Astrocyte (in vitro differentiated cells and primary cell): ENCODE measurements around the gene NET1. TPM values are rescaled to one million over a fixed set of nuclear protein-coding genes. Genes with fewer than 3 reads are reported as not detected.

ENCODE experiments used
- DNase-seq: peaks from one replicate; pipeline ENCODE4 v3.0.0-alpha.2; 2010; ENCODE audit warnings: low read depth
- FAIRE-seq: peaks from 2 replicates; lab custom pipeline; 2011; peaks lifted over from hg19 to GRCh38; lab: Jason Lieb, UNC
- H2AFZ ChIP-seq: 2 replicates; pipeline ENCODE4 v1.6.0; 2012; ENCODE audit warnings: low read depth, low read length, inconsistent platforms
- H3K27ac ChIP-seq: 2 replicates; pipeline ENCODE4 v1.5.1; 2011; ENCODE audit warnings: low read depth, low read length, inconsistent platforms
- H3K27me3 ChIP-seq: 2 replicates; pipeline ENCODE4 v1.6.0; 2011; ENCODE audit warnings: low read length, inconsistent platforms; ENCODE audit not compliant: insufficient read depth
- H3K36me3 ChIP-seq: 2 replicates; pipeline ENCODE4 v1.5.1; 2011; ENCODE audit warnings: low read length, inconsistent platforms; ENCODE audit not compliant: insufficient read depth
- H3K4me1 ChIP-seq: 2 replicates; pipeline ENCODE4 v1.5.1; 2011; ENCODE audit warnings: low read length, inconsistent platforms; ENCODE audit not compliant: insufficient read depth
- H3K4me2 ChIP-seq: 2 replicates; pipeline ENCODE4 v1.6.0; 2012; ENCODE audit warnings: low read length, inconsistent platforms
- H3K4me3 ChIP-seq: 2 replicates; pipeline ENCODE4 v1.5.1; 2011; ENCODE audit warnings: low read depth, mild to moderate bottlenecking, low read length, inconsistent platforms; ENCODE audit not compliant: insufficient read depth
- H3K79me2 ChIP-seq: 2 replicates; pipeline ENCODE4 v1.6.0; 2012; ENCODE audit warnings: mild to moderate bottlenecking, low read length, inconsistent platforms; ENCODE audit not compliant: insufficient read depth
- H3K9ac ChIP-seq: 2 replicates; pipeline ENCODE4 v1.6.0; 2012; ENCODE audit warnings: mild to moderate bottlenecking, low read length, inconsistent platforms
- H3K9me3 ChIP-seq: 2 replicates; pipeline ENCODE4 v1.5.1; 2012; ENCODE audit warnings: low read depth, mild to moderate bottlenecking, low read length, inconsistent platforms; ENCODE audit not compliant: insufficient read depth
- H4K20me1 ChIP-seq: 2 replicates; pipeline ENCODE4 v1.6.0; 2012; ENCODE audit warnings: low read length, inconsistent platforms; ENCODE audit not compliant: insufficient read depth
- H3K27ac Mint-ChIP-seq: one replicate; pipeline ENCODE4 v1.8.0; 2021; ENCODE audit warnings: mild to moderate bottlenecking, mixed read lengths; ENCODE audit not compliant: unreplicated experiment
- H3K27me3 Mint-ChIP-seq: one replicate; pipeline ENCODE4 v1.8.0; 2021; ENCODE audit warnings: low read depth, mixed read lengths; ENCODE audit not compliant: unreplicated experiment
- H3K36me3 Mint-ChIP-seq: one replicate; pipeline ENCODE4 v1.8.0; 2021; ENCODE audit warnings: low read depth, mixed read lengths; ENCODE audit not compliant: unreplicated experiment
- H3K4me1 Mint-ChIP-seq: one replicate; pipeline ENCODE4 v1.8.0; 2021; ENCODE audit warnings: low read depth, mixed read lengths; ENCODE audit not compliant: unreplicated experiment
- H3K4me3 Mint-ChIP-seq: one replicate; pipeline ENCODE4 v1.8.0; 2021; ENCODE audit warnings: mild to moderate bottlenecking, moderate library complexity, mixed read lengths; ENCODE audit not compliant: unreplicated experiment
- H3K9me3 Mint-ChIP-seq: one replicate; pipeline ENCODE4 v1.8.0; 2021; ENCODE audit warnings: mild to moderate bottlenecking, mixed read lengths; ENCODE audit not compliant: unreplicated experiment
- CTCF ChIP-seq: IDR thresholded peaks from 2 replicates; pipeline ENCODE4 v1.5.1; 2011; ENCODE audit warnings: low read depth, mild to moderate bottlenecking, inconsistent platforms, low read length, moderate library complexity; ENCODE audit not compliant: insufficient read depth
- EZH2 ChIP-seq: IDR thresholded peaks from 2 replicates; pipeline ENCODE4 v1.6.1; 2012; ENCODE audit warnings: mild to moderate bottlenecking, low read length, inconsistent platforms; ENCODE audit not compliant: insufficient read depth
- total RNA-seq: library from RNA; stranded (reverse); gene quantifications from 2 replicates; pipeline ENCODE4 v1.2.1, GENCODE V29; 2021

The NET1 gene
- total RNA-seq, 1 donor from 2014 or later = 43.5 TPM

- DNase-seq (peak; percentile 79), FAIRE-seq (peak; percentile 58)
- no peaks in the 10 kb centered on the region for H3K36me3 Mint-ChIP-seq
- peak overlapping the region; percentile 87 for H3K27ac ChIP-seq
- H2AFZ ChIP-seq = peak overlapping the region; percentile 2
- H3K36me3 ChIP-seq = no peaks in the 10 kb centered on the region
- no peaks in the 10 kb centered on the region for H4K20me1 ChIP-seq
- H3K9ac ChIP-seq = peak overlapping the region; percentile 79
- peaks cover 11% of the 10 kb centered on the region for H3K4me1 ChIP-seq
- peaks cover 15% of the 10 kb centered on the region for H3K79me2 ChIP-seq
- H3K4me1 Mint-ChIP-seq = peaks cover 22% of the 10 kb centered on the region
- H3K9me3 ChIP-seq = no peaks in the 10 kb centered on the region
- H3K4me2 ChIP-seq = peak overlapping the region; percentile 65
- no peak overlapping the region for H3K4me3 Mint-ChIP-seq
- TF ChIP-seq EZH2 (no peak), CTCF (peak; percentile 73)
- H3K4me3 ChIP-seq = no peak overlapping the region
- H3K27me3 ChIP-seq = no peaks in the 10 kb centered on the region
- H3K27me3 Mint-ChIP-seq = no peaks in the 10 kb centered on the region
- peak overlapping the region; percentile 99 for H3K27ac Mint-ChIP-seq
- H3K9me3 Mint-ChIP-seq = no peaks in the 10 kb centered on the region
Measured at GRCh38 chr10:5434017-5434753, 21.8 kb downstream of the NET1 start.

- FAIRE-seq (no peak), DNase-seq (no peak)
- Mint-ChIP-seq H3K36me3 (no peaks in the 10 kb centered on the region), H3K27ac (no peak overlapping the region), H3K4me3 (no peak overlapping the region), H3K27me3 (no peaks in the 10 kb centered on the region), H3K9me3 (no peaks in the 10 kb centered on the region), H3K4me1 (peaks cover 22% of the 10 kb centered on the region)
- TF ChIP-seq EZH2 = no peak
- TF ChIP-seq CTCF = no peak
- H3K9ac ChIP-seq = no peak overlapping the region
- no peaks in the 10 kb centered on the region for H4K20me1 ChIP-seq
- peaks cover 11% of the 10 kb centered on the region for H3K4me1 ChIP-seq
- no peaks in the 10 kb centered on the region for H3K9me3 ChIP-seq
- H3K4me3 ChIP-seq = no peak overlapping the region
- peaks cover 15% of the 10 kb centered on the region for H3K79me2 ChIP-seq
- H2AFZ ChIP-seq = no peak overlapping the region
- H3K4me2 ChIP-seq = no peak overlapping the region
- H3K36me3 ChIP-seq = no peaks in the 10 kb centered on the region
- no peak overlapping the region for H3K27ac ChIP-seq
- H3K27me3 ChIP-seq = no peaks in the 10 kb centered on the region
Measured at GRCh38 chr10:5435328-5435727, 23.0 kb downstream of the NET1 start.

- no peaks in the 10 kb centered on the region for H3K36me3 Mint-ChIP-seq
- DNase-seq (no peak), FAIRE-seq (no peak)
- no peak overlapping the region for H3K27ac Mint-ChIP-seq
- Histone ChIP-seq H3K79me2 (peaks cover 11% of the 10 kb centered on the region), H2AFZ (no peak overlapping the region), H4K20me1 (no peaks in the 10 kb centered on the region), H3K27ac (no peak overlapping the region), H3K36me3 (no peaks in the 10 kb centered on the region), H3K4me1 (no peaks in the 10 kb centered on the region), H3K27me3 (no peaks in the 10 kb centered on the region), H3K4me2 (no peak overlapping the region), H3K4me3 (no peak overlapping the region), H3K9ac (no peak overlapping the region), H3K9me3 (no peaks in the 10 kb centered on the region)
- no peaks in the 10 kb centered on the region for H3K27me3 Mint-ChIP-seq
- H3K9me3 Mint-ChIP-seq = no peaks in the 10 kb centered on the region
- no peak overlapping the region for H3K4me3 Mint-ChIP-seq
- TF ChIP-seq CTCF (no peak), EZH2 (no peak)
- H3K4me1 Mint-ChIP-seq = no peaks in the 10 kb centered on the region
Measured at GRCh38 chr10:5440206-5440605, 27.8 kb downstream of the NET1 start.
